Measurements from ENCODE around the gene TTC38.
"Not testable (repeated sequence)": the region's sequence is repeated elsewhere in the genome, so short reads cannot be mapped to it uniquely, and the experiment has no call there.

Gene TTC38

DNA sequence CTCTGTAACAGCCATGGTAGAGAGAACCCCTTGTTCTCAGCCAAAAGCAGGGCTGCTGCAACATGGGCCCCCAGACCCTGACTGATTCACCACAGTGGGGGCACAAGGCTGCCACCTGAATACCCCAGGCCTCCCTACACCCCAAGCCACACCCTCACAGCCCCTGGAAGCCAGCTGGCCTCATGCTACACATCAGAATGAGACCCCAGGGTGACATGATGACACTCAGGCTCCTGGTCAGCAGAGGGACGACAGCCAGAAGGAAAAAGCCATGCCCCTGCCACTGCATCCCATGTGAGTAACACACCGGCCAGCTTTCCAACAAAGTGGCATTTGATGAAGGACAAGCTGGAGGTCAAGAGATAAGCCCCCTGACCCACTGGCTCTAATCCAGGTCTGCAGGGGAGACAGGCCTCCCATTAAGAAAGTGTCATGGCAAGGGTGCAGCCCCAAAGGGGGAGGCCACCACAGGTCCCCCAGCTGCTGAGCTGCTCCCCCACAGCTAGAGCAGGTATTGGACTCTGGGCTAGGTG lies 20.3 kb upstream of the TTC38 start:
- DNase-seq, result no peak

GRCh38 chr22:46250035-46250782 lies 17.6 kb upstream of the TTC38 start, which contains the start of gene CDPF1:
TSS of gene CDPF1 (minus strand) at chr22:46250293. CDS start at chr22:46248284, 2,009 bp downstream.
- DNase-seq, result peak; percentile 95

GRCh38 chr22:46250783-46251125 lies 17.1 kb upstream of the TTC38 start:
- DNase-seq, result no peak

GRCh38 chr22:46251266-46251665 lies 16.5 kb upstream of the TTC38 start:
- no peak for DNase-seq

GRCh38 chr22:46251816-46252380 lies 15.9 kb upstream of the TTC38 start:
- DNase-seq, result peak; percentile 80

DNA sequence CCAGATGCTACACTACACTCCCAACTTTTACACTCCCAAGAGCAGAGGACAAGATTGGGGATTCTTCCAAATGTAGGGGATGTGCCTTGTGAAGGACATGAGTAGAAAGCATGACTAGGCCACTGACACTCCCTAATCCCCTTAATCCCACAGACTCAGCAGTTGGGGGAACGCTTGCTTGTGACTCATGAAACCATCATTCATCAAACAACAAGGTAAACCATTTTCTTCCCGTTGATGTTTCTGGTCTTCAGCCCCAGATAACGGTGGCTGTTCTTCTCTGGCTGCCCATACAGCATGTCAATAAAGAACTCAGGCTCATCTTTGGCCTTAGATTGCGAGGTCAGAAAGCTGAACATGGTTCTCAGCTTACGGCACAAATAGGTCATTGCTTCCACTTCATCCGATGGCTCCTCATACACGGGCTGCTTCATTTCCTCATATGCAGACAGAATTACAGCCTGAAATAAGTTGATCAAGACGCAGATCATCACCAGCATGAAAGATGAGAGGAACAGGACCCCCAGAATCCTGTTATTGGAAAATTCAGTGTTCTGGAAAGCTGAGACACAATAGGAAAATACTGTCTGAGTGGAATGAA lies 11.3 kb upstream of the TTC38 start:
- no peak for DNase-seq

- no peak for DNase-seq
These were observed 8.4 kb upstream of the TTC38 start for GRCh38 chr22:46259374-46259773.

DNA sequence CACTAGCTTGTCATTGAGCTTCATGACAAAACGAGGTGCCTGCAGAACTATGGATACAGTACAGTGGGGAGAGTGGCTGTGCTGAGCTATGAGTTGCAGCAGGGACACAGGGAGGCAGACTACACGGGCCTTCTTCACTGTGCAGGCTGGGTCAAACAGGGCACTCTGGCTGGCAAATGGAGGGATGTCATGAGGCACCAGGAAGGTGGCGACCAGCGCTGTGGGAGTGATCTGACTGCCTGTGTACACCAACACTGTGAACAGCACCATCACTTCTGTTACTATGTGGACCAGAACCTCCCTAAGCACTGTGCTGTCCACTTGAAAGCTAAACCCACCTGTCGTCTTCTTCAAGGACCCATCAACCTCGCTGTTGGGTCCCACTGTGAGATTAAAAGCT lies 7.8 kb upstream of the TTC38 start:
- DNase-seq, result no peak

DNA sequence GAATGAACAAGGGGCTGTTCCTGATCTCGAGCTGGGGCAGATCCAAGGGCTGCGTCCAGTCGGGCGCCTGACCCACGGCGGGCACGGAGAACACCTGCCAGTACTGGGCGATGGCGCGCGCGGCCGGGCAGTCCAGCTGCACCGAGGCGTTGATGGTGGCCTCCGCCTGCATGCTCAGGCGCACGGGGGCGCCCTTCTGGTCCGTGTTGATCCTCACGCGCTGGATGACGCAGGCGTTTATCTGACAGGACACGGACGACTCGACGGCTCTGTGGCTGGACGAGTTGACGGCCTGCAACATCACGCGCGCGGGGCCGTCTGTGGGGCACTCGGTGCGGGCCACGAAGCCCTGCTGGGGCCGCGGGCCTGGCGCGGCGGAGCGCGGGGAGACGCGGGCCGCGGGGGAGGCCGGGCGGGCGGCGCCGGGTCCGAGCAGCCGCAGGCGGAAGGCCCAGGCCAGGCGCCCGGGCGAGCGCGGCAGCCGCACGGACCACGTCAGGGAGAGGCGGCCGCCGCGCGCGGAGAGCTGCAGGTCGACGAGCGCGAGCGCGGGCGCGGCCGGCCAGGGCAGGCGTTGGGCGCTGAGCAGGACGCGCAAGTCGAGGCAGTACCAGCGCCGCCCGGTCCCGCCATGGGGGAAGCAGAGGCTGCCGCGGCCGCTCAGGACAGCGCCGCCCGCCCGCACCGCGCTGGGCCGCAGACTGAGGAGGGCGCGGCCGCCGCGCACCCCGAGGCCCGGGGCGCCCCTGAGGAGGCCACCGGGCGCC lies 5.2 kb upstream of the TTC38 start:
- DNase-seq, result peak; percentile 36

DNA sequence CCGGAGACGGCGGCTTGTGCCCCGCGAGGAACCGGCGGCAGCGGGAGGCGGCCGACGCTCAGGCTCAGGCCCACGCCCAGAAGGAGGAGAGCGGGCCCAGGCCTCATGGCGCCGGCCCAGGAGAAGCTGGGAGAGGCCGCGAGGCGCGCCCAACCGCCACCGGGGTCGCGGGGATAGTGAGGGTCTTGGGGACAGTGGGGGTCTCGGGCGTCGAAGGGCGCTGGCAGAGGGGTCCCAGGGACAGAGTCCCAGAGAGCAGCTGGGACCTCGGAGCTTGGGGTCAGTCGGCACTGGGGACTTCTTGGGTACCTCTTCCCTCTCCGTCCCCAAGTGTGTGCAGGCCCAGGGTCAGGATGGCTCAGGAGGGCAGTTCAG lies 4.6 kb upstream of the TTC38 start, which contains the start of gene PKDREJ:
TSS of gene PKDREJ (minus strand) at position 128 of the 375 bp plus-strand sequence. CDS start at position 107, 21 bp downstream.
- no peak for DNase-seq

- DNase-seq, result not testable (repeated sequence)
These were observed 3.3 kb upstream of the TTC38 start for GRCh38 chr22:46264520-46264919.

DNA sequence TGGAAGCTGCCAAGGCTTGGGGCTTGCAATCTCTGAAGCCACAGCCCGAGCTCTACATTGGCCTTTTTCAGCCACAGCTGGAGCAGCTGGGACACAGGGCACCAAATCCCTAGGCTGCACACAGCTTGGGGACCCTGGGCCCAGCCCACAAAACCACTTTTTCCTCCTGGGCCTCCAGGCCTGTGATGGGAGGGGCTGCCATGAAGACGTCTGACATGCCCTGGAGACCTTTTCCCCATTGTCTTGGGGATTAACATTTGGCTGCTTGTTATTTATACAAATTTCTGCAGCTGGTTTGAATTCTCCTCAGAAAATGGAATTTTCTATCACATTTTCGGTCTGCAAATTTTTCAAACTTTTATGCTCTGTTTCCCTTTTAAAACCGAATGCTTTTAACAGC lies 2.2 kb upstream of the TTC38 start:
- not testable (repeated sequence) for DNase-seq

DNA sequence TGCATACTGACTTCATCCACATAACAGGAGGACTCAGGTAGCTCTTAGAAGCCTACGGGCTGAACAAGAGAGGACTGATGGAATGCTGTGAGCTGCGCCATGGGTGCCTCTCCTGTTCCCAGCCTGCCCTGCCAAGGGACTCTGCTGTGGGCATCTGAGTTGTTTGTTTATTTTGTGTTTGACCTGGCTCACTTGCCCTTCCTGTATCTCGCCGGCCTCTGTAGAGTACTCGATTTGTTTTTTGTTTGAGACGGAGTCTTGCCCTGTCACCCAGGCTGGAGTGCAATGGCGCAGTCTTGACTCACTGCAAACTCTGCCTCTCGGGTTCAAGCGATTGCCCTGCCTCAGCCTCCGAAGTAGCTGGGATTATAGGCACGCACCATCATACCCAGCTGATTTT lies 1.8 kb downstream of the TTC38 start:
- DNase-seq, result no peak

DNA sequence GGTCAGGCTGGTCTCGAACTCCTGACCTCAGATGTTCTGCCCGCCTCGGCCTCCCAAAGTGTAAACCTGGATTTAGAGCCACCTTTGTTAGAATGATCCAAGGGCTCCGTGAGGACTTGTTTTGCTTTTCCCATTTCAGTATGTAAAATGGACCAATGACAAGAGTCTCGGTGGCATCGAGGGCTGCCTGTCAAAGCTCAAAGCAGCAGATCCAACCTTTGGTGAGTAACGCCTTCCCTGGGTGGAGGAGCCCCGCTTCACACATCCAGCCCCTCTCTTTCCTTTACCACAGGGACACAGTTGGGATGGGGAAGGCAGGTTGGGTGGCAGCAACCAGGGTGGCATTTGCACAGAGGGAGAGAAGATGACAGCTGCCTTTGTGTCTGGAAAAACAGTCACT lies 4.4 kb downstream of the TTC38 start:
- DNase-seq, result no peak

- no peak for DNase-seq
These were observed 5.1 kb downstream of the TTC38 start for GRCh38 chr22:46272762-46273431.

DNA sequence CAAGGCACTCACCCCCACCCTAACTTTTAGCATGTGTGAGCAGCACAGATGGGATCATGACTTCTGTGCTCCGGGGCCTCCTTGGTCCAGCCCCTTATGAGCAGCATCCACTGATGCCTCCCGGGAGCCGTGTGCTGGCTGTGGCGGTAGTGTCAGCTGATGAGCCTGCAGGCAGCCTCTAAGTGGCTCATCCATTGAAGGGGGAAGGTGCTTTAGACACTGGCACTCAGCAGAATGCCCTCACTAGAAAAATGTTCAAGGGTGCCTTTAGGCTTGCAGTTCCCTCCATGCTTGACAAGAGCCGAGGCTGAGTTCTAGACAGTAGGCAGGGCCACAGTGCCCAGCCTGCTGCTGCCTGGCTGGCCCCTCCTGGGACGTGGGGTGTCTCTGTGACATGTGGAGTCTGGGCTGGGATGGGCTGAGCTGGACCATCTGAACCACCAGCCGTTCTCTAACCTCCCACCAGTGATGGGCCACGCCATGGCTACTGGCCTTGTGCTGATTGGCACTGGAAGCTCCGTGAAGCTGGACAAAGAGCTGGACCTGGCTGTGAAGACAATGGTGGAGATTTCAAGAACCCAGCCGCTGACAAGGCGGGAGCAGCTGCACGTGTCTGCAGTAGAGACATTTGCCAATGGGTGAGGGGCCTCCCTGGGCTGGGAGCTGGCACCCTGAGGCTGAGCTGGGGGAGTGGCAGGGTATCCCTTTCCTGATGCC lies 5.8 kb downstream of the TTC38 start:
- no peak for DNase-seq

- DNase-seq, result no peak
These were observed 6.6 kb downstream of the TTC38 start for GRCh38 chr22:46274381-46274780.

- DNase-seq, result no peak
These were observed 7.8 kb downstream of the TTC38 start for GRCh38 chr22:46275455-46276122.

DNA sequence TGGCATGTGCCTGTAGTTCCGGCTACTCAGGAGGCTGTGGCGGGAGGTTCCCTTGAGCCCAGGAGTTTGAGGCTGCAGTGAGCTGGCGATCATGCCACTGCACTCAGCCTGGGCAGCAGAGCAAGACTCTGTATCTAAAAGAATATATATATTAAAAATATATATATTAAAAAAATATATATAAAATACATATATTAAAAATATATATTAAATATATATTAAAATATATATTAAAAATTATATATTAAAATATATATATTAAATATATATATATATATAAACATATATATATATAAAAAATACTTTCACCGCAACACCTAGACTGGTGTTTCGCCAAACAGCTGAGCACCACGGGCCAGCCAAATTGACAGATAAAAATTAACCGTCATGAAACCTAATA lies 8.8 kb downstream of the TTC38 start:
- no peak for DNase-seq

GRCh38 chr22:46278656-46279645 lies 11.1 kb downstream of the TTC38 start:
- no peak for DNase-seq

Data from activated CD4-positive, alpha-beta T cell treated with anti-CD3 and anti-CD28 coated beads, Interleukin-10, Interleukin-2, amounts not matched to agents 100 ng/mL and 50 ng/mL, durations not matched to agents 16 hours and 8 hours (primary cell).